H1 (cell line): ENCODE data around the gene OR4E1. TPM values are rescaled to one million over a fixed set of nuclear protein-coding genes. Genes with fewer than 3 reads are reported as not detected.

Experiments used
- CTCF ChIA-PET: fragments of 300-600 bp; sonication (Branson Sonifier 250); formaldehyde crosslinking; loops from one replicate; lab custom pipeline; 2021; ENCODE audit not compliant: partially characterized antibody; lab: Charles Lee
- POLR2A ChIA-PET: fragments of 300-600 bp; sonication (Branson Sonifier 250); formaldehyde crosslinking; loops from one replicate; lab custom pipeline; 2021; ENCODE audit warnings: inconsistent platforms; ENCODE audit not compliant: partially characterized antibody; lab: Charles Lee
- DNase-seq, 2 experiments: peaks; one replicate each; pipeline versions ENCODE4 v3.0.0 to v3.0.0-alpha.2; 2010 to 2022; ENCODE audit warnings: low spot score in 2 of 2, low read depth in 1 of 2, mixed read lengths in 1 of 2
- FAIRE-seq: peaks from 2 replicates; lab custom pipeline; 2011; peaks lifted over from hg19 to GRCh38; lab: Jason Lieb, UNC
- H2AFZ ChIP-seq: 2 replicates; pipeline ENCODE4 v1.8.1; 2012; ENCODE audit warnings: low read length, inconsistent platforms
- H2AK5ac ChIP-seq: 2 replicates; pipeline ENCODE4 v1.6.1; 2013; ENCODE audit warnings: low read depth, low read length
- H2BK120ac ChIP-seq: replicated peaks from 2 replicates; pipeline ENCODE3; 2013; ENCODE audit warnings: low read depth, low read length, inconsistent platforms
- H2BK12ac ChIP-seq: 2 replicates; pipeline ENCODE4 v1.6.1; 2013; ENCODE audit warnings: low read depth, low read length
- H2BK15ac ChIP-seq: 2 replicates; pipeline ENCODE4 v1.6.1; 2013; ENCODE audit warnings: low read length
- H2BK20ac ChIP-seq: 2 replicates; pipeline ENCODE4 v1.6.1; 2013; ENCODE audit warnings: low read length
- H2BK5ac ChIP-seq: 2 replicates; pipeline ENCODE4 v1.6.1; 2013; ENCODE audit warnings: low read depth, low read length
- H3K14ac ChIP-seq: 2 replicates; pipeline ENCODE4 v1.6.1; 2013; ENCODE audit warnings: inconsistent platforms; ENCODE audit not compliant: insufficient read length
- H3K18ac ChIP-seq: 2 replicates; pipeline ENCODE4 v1.6.1; 2013; ENCODE audit warnings: low read length; ENCODE audit errors: extremely low read depth
- H3K23ac ChIP-seq: 2 replicates; pipeline ENCODE4 v1.6.1; 2013; ENCODE audit warnings: inconsistent platforms; ENCODE audit not compliant: insufficient read length
- H3K23me2 ChIP-seq: 2 replicates; pipeline ENCODE4 v1.6.1; 2013; ENCODE audit warnings: low read depth, low read length
- H3K27ac ChIP-seq: 2 replicates; pipeline ENCODE4 v1.6.1; 2011; ENCODE audit warnings: low read depth, low read length, inconsistent platforms
- H3K27me3 ChIP-seq, 4 experiments: replicated peaks in 1 of 4; 1 replicate in 1 of 4; 2 replicates in 3 of 4; pipeline versions ENCODE4 v1.6.1 to v1.8.1; 2011 to 2013; ENCODE audit warnings: low read length in 3 of 4, mild to moderate bottlenecking in 3 of 4, inconsistent platforms in 2 of 4, mixed read lengths in 2 of 4, moderate library complexity in 1 of 4; ENCODE audit not compliant: control insufficient read depth in 3 of 4, insufficient read depth in 3 of 4; ENCODE audit errors: extremely low read depth in 1 of 4
- H3K36me3 ChIP-seq, 4 experiments: 2 replicates each; pipeline versions ENCODE4 v1.6.1 to v1.8.1; 2011 to 2013; ENCODE audit warnings: mild to moderate bottlenecking in 4 of 4, low read length in 3 of 4, moderate library complexity in 2 of 4, control low read depth in 1 of 4, inconsistent platforms in 1 of 4; ENCODE audit not compliant: insufficient read depth in 4 of 4, control insufficient read depth in 2 of 4
- H3K4ac ChIP-seq: replicated peaks from 2 replicates; pipeline ENCODE3; 2013; ENCODE audit warnings: low read length, low read depth, mixed read lengths, inconsistent platforms; ENCODE audit not compliant: insufficient read length
- H3K4me1 ChIP-seq, 4 experiments: replicated peaks in 1 of 4; 1 replicate in 1 of 4; 2 replicates in 3 of 4; pipeline versions ENCODE4 v1.6.1 to v1.8.1; 2011 to 2013; ENCODE audit warnings: low read length in 3 of 4, inconsistent platforms in 2 of 4, mixed read lengths in 1 of 4; ENCODE audit not compliant: insufficient read depth in 4 of 4, control insufficient read depth in 3 of 4
- H3K4me2 ChIP-seq, 2 experiments: 2 replicates each; pipeline versions ENCODE4 v1.6.1 to v1.8.1; 2011 to 2013; ENCODE audit warnings: low read depth in 2 of 2, low read length in 2 of 2, control low read depth in 1 of 2, inconsistent platforms in 1 of 2, mild to moderate bottlenecking in 1 of 2; ENCODE audit not compliant: insufficient read depth in 1 of 2
- H3K4me3 ChIP-seq, 4 experiments: fragments of 200-600, 300-600 bp in 1 of 4; sonication (generic), shearing (Covaris generic), sonication (Bioruptor Twin) in 1 of 4; 2 replicates each; pipeline versions ENCODE4 v1.5.1 to v1.8.1; 2011 to 2016; ENCODE audit warnings: low read length in 4 of 4, low read depth in 3 of 4, control low read depth in 2 of 4, inconsistent platforms in 2 of 4, mild to moderate bottlenecking in 2 of 4, mixed read lengths in 1 of 4, moderate library complexity in 1 of 4; ENCODE audit not compliant: insufficient read depth in 2 of 4; ENCODE audit errors: extremely low read depth in 1 of 4
- H3K56ac ChIP-seq: replicated peaks from 2 replicates; pipeline ENCODE3; 2013; ENCODE audit warnings: low read depth, mild to moderate bottlenecking, mixed read lengths, low read length, inconsistent platforms; ENCODE audit not compliant: insufficient read length
- H3K79me1 ChIP-seq: 2 replicates; pipeline ENCODE4 v1.6.1; 2013; ENCODE audit warnings: low read depth, low read length, control low read depth
- H3K79me2 ChIP-seq, 2 experiments: 2 replicates each; pipeline versions ENCODE4 v1.6.1 to v1.8.1; 2012 to 2013; ENCODE audit warnings: low read length in 2 of 2, mild to moderate bottlenecking in 2 of 2, inconsistent platforms in 1 of 2; ENCODE audit not compliant: insufficient read depth in 2 of 2, control insufficient read depth in 1 of 2
- H3K9ac ChIP-seq, 4 experiments: replicated peaks in 1 of 4; 1 replicate in 1 of 4; 2 replicates in 3 of 4; pipeline versions ENCODE4 v1.6.1 to v1.8.1; 2011 to 2013; ENCODE audit warnings: low read depth in 3 of 4, low read length in 3 of 4, control low read depth in 2 of 4, mild to moderate bottlenecking in 2 of 4, moderate library complexity in 2 of 4, inconsistent platforms in 1 of 4; ENCODE audit errors: extremely low read depth in 1 of 4
- H3K9me3 ChIP-seq, 2 experiments: 2 replicates each; pipeline versions ENCODE4 v1.6.1 to v1.8.1; 2012 to 2013; ENCODE audit warnings: mild to moderate bottlenecking in 2 of 2, moderate library complexity in 2 of 2, control low read depth in 1 of 2, inconsistent platforms in 1 of 2, low read depth in 1 of 2, low read length in 1 of 2, mixed read lengths in 1 of 2; ENCODE audit not compliant: insufficient read depth in 2 of 2
- H4K20me1 ChIP-seq, 2 experiments: replicated peaks in 1 of 2; 2 replicates each; pipeline versions ENCODE3 to v1.8.1; 2011 to 2013; ENCODE audit warnings: inconsistent platforms in 2 of 2, low read length in 2 of 2, mild to moderate bottlenecking in 1 of 2; ENCODE audit not compliant: insufficient read depth in 2 of 2, control insufficient read depth in 1 of 2
- H4K5ac ChIP-seq: 2 replicates; pipeline ENCODE4 v1.6.1; 2013; ENCODE audit warnings: low read length, low read depth, mixed read lengths, inconsistent platforms; ENCODE audit not compliant: insufficient read length
- H4K8ac ChIP-seq: 2 replicates; pipeline ENCODE4 v1.8.0; 2013; ENCODE audit warnings: mild to moderate bottlenecking, moderate library complexity, low read length, inconsistent platforms; ENCODE audit not compliant: insufficient read depth; ENCODE audit errors: extremely low read depth
- H4K91ac ChIP-seq: replicated peaks from 2 replicates; pipeline ENCODE3; 2013; ENCODE audit warnings: low read length, mixed read lengths, inconsistent platforms; ENCODE audit not compliant: insufficient read length
- EGR1 ChIP-seq: IDR thresholded peaks from 2 replicates; pipeline ENCODE4 v1.6.1; 2011; ENCODE audit warnings: low read depth, low read length, borderline replicate concordance
- HDAC6 ChIP-seq: IDR thresholded peaks from one replicate; pipeline ENCODE4 v1.7.1; 2012; ENCODE audit warnings: low read depth, mild to moderate bottlenecking, inconsistent platforms, low read length, moderate library complexity
- JUN ChIP-seq: IDR thresholded peaks from 2 replicates; pipeline ENCODE4 v1.6.1; 2011; ENCODE audit warnings: low read depth, mild to moderate bottlenecking, improper control_type of control experiment, low read length
- NRF1 ChIP-seq: IDR thresholded peaks from 2 replicates; pipeline ENCODE4 v1.6.1; 2011; ENCODE audit warnings: mild to moderate bottlenecking, low read depth, low read length, improper control_type of control experiment
- POLR2AphosphoS5 ChIP-seq: IDR thresholded peaks from 2 replicates; pipeline ENCODE4 v1.6.1; 2011; ENCODE audit warnings: low read depth, low read length
- WGBS, 2 experiments: shearing (Covaris generic) in 1 of 2; methylation state at CpG; one replicate each; pipeline versions ENCODE4 v1.1.6 to v1.1.7; 2013 to 2015; ENCODE audit warnings: low lambda C conversion rate in 2 of 2, mixed read lengths in 2 of 2, inconsistent platforms in 1 of 2, low coverage in 1 of 2, missing lambda C conversion rate in 1 of 2; ENCODE audit not compliant: insufficient replicate concordance in 2 of 2, insufficient coverage in 1 of 2, insufficient read length in 1 of 2; ENCODE audit errors: extremely low coverage in 1 of 2, missing lambda C conversion rate in 1 of 2; 5-methylcytosine and 5-hydroxymethylcytosine counted together
- polyA plus RNA-seq, 7 experiments: library from polyadenylated mRNA; depleted of rRNA in 3 of 7; stranded (reverse) in 5 of 7; unstranded in 2 of 7; fragments of >200 nt in 5 of 7; fragments of 200-250 nt in 2 of 7; gene quantifications; 1 replicate in 5 of 7; 2 replicates in 1 of 7; 4 replicates in 1 of 7; pipeline versions ENCODE4 v1.2.1 to v1.2.3, GENCODE V29; 2011 to 2013; ENCODE audit warnings: missing spikeins in 2 of 7, mixed read lengths in 2 of 7
- total RNA-seq: library from RNA; stranded (reverse); fragmentation: NEBNext Ultra II Directional; extraction: Animal tissue kit (Norgen Biotek cat#: 25700); gene quantifications from 2 replicates; pipeline ENCODE4 v1.2.1, GENCODE V29; 2021

Gene OR4E1
- total and polyA plus RNA-seq, 2 of the 8 experiments (the other 6 are each of a cell fraction or from before 2014, with no cell fraction given): not detected

DNA sequence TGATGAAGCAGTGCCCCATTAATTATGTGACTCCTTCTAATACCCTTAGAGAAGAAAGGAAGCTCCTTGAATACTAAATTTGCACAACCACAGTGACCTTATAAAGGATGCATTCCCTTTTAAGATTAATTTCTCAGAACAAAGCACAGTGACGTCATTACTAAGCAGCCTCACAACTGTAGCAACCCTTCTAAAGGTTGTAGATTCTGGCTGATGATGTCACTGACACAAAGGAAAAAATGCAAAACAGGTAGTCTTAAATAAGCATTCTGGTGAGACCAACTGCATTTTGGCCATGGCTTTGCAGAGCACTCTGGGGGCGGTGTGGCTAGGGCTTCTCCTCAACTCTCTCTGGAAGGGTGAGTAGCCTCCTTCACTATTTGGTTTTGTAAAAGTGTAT is 38.4 kb upstream of the OR4E1 start:
- Histone ChIP-seq H2AK5ac (no peak overlapping the region), H3K79me1 (no peaks in the 10 kb centered on the region), H3K9me3 (no peaks in the 10 kb centered on the region), H2BK12ac (no peak overlapping the region), H3K79me2 (no peaks in the 10 kb centered on the region), H2BK120ac (no peak overlapping the region), H4K8ac (no peak overlapping the region), H3K18ac (no peak overlapping the region), H2AFZ (no peak overlapping the region), H3K23ac (no peak overlapping the region), H2BK5ac (no peak overlapping the region), H3K4ac (no peak overlapping the region), H4K91ac (no peak overlapping the region), H3K14ac (no peak overlapping the region), H3K27ac (no peak overlapping the region), H3K4me2 (no peak overlapping the region), H3K56ac (no peak overlapping the region), H2BK20ac (no peak overlapping the region), H3K36me3 (no peaks in the 10 kb centered on the region), H3K23me2 (no peaks in the 10 kb centered on the region), H2BK15ac (no peak overlapping the region), H4K20me1 (no peaks in the 10 kb centered on the region), H3K4me1 (no peaks in the 10 kb centered on the region), H4K5ac (no peak overlapping the region), H3K4me3 (no peak overlapping the region), H3K27me3 (no peaks in the 10 kb centered on the region), H3K9ac (no peak overlapping the region)
- no peak for TF ChIP-seq NRF1
- TF ChIP-seq HDAC6: no peak
- no peak for TF ChIP-seq EGR1
- no peak for TF ChIP-seq POLR2AphosphoS5
- TF ChIP-seq JUN: no peak
- no peak for DNase-seq
- CTCF ChIA-PET: interaction anchor here (0.6 to 5.5 kb wide), 27 partner anchors 10 to 249 kb away, joined by 3 to 57 read pairs (median 4); partner anchors contain the start of genes METTL3, OR4E1 and OR4E2
- POLR2A ChIA-PET: no interaction called here
- 86% methylated on average over 2 of the region's 2 CpGs; no CpG with 5 or more reads in 1 of the 2 experiments for WGBS, 2 experiments
- FAIRE-seq: no peak
